SK-N-MC (cell line): ENCODE results near the gene TNP2.

ENCODE experiments used
- DNase-seq: peaks from one replicate; pipeline ENCODE4 v3.0.0-alpha.2; 2011; ENCODE audit warnings: low read depth, low spot score
- H3K27ac ChIP-seq: fragments of 200-600 bp; sonication (generic); 2 replicates; pipeline ENCODE4 v1.5.1; 2016; ENCODE audit warnings: mixed run types
- H3K36me3 ChIP-seq: fragments of 200-600 bp; sonication (generic); 2 replicates; pipeline ENCODE4 v1.6.1; 2017; ENCODE audit warnings: antibody characterized with exemption, low read length, mixed read lengths; ENCODE audit not compliant: insufficient read depth
- H3K4me3 ChIP-seq: fragments of 200-600 bp; sonication (generic); 2 replicates; pipeline ENCODE4 v1.5.1; 2016
- H3K9ac ChIP-seq: fragments of 200-600 bp; sonication (generic); 2 replicates; pipeline ENCODE4 v1.8.0; 2017; ENCODE audit warnings: mixed run types, mixed read lengths; ENCODE audit not compliant: insufficient read length
- H3K9me3 ChIP-seq: fragments of 200-600 bp; sonication (generic); 2 replicates; pipeline ENCODE4 v1.6.1; 2017; ENCODE audit warnings: low read depth, mild to moderate bottlenecking, antibody characterized with exemption, low read length, moderate library complexity, mixed read lengths
- EZH2 ChIP-seq: fragments of 200-600 bp; sonication (generic); IDR thresholded peaks from one replicate; pipeline ENCODE4 v1.6.1; 2017; ENCODE audit warnings: antibody characterized with exemption
- FOXP2 ChIP-seq: optimal IDR thresholded peaks from 2 replicates; pipeline ENCODE3; 2011; ENCODE audit warnings: mild to moderate bottlenecking, moderate library complexity; ENCODE audit not compliant: insufficient read depth; ENCODE audit errors: extremely low read length, control extremely low read depth
- POLR2AphosphoS5 ChIP-seq: IDR thresholded peaks from 2 replicates; pipeline ENCODE4 v1.6.1; 2012; ENCODE audit warnings: mild to moderate bottlenecking, low read depth, low read length, borderline replicate concordance

TNP2 gene

DNA sequence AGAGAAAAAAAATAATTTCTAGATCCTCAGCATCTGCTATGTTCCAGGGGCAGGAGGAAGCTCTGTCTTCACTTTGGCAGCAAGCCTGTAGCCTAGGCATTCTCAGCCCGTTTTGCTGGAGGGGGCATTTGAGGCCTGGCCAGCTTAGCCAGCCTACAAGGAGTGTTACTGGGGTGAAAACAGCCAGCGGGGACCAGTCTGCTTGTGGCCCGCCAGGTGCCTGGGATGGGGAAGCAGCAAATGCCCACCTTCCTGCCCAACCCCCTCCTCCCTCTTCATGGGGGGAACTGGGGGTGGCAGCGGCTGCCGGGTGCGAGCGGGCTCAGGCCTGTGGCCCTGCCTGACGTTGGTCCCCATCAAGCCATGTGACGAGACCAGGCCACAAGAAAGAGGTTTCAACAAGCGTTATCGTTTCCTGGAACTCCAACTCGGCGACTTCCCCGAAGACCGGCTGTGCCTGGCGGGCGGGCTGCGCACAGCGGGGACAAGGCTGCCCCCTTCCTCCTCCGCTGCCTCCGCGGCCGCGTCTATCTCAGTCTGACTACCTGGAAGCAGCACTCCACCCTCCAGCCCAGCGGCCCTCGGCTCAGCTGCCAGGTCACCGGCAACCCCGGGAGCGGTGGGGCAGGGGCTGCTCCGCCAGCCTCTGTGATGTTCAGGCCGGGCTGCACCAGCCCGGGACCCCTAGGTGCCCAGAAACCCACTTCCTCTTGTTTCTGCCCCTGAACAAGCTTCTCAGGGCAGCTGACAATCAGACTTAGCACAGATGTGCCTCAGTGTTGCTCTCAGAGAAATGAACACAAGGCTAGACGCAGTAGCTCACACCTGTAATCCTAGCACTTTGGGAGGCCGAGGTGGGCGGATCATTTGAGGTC lies 36.0 kb downstream of the TNP2 start:
- no peak overlapping the region for H3K9ac ChIP-seq
- no peak overlapping the region for H3K27ac ChIP-seq
- H3K4me3 ChIP-seq: no peak overlapping the region
- TF ChIP-seq EZH2 (no peak), POLR2AphosphoS5 (no peak), FOXP2 (no peak)
- no peaks in the 10 kb centered on the region for H3K9me3 ChIP-seq
- no peak for DNase-seq
- no peaks in the 10 kb centered on the region for H3K36me3 ChIP-seq

DNA sequence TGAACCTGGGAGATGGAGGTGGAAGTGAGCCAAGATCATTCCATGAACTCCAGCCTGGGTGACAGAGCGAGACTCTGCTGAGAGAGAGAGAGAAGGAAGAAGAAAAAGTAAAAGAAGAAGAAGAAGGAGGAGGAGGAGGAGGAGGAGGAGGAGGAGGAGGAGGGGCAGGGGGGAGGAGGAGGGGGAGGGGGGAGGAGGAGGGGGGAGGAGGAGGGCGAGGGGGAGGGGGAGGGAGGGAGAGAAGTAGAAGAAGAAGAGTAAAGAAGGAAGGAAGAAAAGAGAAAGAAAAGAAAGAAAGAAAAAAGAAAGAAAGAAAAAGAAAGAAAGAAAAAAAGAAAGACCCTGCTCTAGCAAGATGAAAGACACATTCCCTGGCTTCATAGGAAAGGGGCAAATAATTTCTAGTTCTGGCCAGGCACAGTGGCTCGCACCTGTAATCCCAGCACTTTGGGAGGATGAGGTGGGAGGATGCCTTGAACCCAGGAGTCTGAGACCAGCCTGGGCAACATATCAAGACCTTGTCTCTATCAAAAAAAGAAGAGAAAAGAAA lies 36.7 kb downstream of the TNP2 start:
- no peaks in the 10 kb centered on the region for H3K36me3 ChIP-seq
- TF ChIP-seq EZH2 (no peak), POLR2AphosphoS5 (no peak), FOXP2 (no peak)
- DNase-seq: no peak
- no peak overlapping the region for H3K9ac ChIP-seq
- no peaks in the 10 kb centered on the region for H3K9me3 ChIP-seq
- no peak overlapping the region for H3K27ac ChIP-seq
- no peak overlapping the region for H3K4me3 ChIP-seq

GRCh38 chr16:11231367-11231970 lies 37.7 kb downstream of the TNP2 start:
- no peaks in the 10 kb centered on the region for H3K36me3 ChIP-seq
- no peaks in the 10 kb centered on the region for H3K9me3 ChIP-seq
- no peak for TF ChIP-seq FOXP2
- no peak for TF ChIP-seq EZH2
- no peak for TF ChIP-seq POLR2AphosphoS5
- H3K9ac ChIP-seq: no peak overlapping the region
- H3K4me3 ChIP-seq: no peak overlapping the region
- no peak overlapping the region for H3K27ac ChIP-seq
- no peak for DNase-seq

- Histone ChIP-seq H3K27ac (no peak overlapping the region), H3K36me3 (no peaks in the 10 kb centered on the region), H3K4me3 (no peak overlapping the region), H3K9me3 (no peaks in the 10 kb centered on the region), H3K9ac (no peak overlapping the region)
- TF ChIP-seq EZH2: no peak
- no peak for TF ChIP-seq FOXP2
- TF ChIP-seq POLR2AphosphoS5: no peak
- no peak for DNase-seq
These were observed 39.2 kb downstream of the TNP2 start for GRCh38 chr16:11229906-11230305.

DNA sequence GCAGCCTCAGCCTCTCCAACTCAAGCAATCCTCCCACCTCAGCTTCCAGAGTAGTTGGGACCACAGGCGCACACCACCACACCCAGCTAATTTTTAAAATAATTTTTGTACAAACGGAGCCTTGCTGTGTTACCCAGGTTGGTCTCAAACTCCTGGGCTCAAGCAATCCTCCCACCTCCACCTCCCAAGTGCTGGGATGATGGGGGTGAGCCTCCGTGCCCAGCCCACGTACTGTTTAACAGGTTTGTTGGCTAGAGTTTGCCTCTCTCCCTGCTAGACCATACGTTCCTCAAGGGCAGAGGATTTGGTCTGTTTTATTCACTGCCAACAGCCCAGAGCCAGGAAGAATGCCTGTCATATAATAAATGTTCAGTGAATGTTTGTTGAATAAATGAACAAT lies 39.7 kb downstream of the TNP2 start:
- Histone ChIP-seq H3K36me3 (no peaks in the 10 kb centered on the region), H3K4me3 (no peak overlapping the region), H3K9ac (no peak overlapping the region), H3K9me3 (no peaks in the 10 kb centered on the region), H3K27ac (no peak overlapping the region)
- DNase-seq: no peak
- no peak for TF ChIP-seq FOXP2
- no peak for TF ChIP-seq POLR2AphosphoS5
- TF ChIP-seq EZH2: no peak

- Histone ChIP-seq H3K9me3 (no peaks in the 10 kb centered on the region), H3K4me3 (no peak overlapping the region), H3K9ac (no peak overlapping the region), H3K36me3 (no peaks in the 10 kb centered on the region), H3K27ac (no peak overlapping the region)
- TF ChIP-seq FOXP2 (no peak), POLR2AphosphoS5 (no peak), EZH2 (no peak)
- DNase-seq: no peak
These were observed 43.2 kb downstream of the TNP2 start for GRCh38 chr16:11225677-11226549.

DNA sequence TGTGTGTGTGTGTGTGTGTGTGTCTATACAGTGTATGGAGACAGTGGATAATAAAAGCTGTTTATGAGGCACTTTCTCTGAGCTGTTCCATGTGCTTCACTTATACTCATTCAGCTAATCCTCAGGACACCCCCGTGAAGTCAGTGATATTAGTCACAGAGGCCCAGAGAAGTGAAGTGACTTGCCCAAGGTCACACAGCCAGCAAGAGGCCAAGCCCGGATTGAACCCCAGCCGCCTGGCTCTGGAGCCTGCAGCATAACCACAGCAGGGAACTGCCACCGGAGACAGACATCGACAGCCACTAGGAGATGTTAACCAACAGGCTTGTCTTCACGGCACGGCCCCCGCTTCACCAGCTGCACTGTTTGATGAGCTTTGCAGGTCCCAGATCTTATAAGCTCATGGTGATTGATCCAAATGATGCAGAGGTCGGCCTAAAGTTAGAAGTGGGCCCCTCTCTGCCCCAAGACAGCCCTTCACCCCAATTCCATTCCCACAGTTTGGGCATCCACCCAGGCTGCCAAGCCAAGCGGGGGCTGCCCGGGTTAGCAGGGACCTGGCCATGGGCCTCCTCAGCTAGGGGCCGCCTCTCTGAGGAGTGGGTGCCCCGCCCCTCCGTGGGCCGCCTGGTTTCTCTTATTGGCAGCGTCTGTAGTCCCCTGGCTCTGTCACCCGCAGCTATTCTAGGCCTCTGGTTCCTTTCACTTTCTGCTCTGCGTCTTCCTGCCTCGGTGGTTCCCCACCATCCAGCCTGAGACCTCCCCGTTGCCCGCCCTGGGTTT lies 44.0 kb downstream of the TNP2 start:
- Histone ChIP-seq H3K9me3 (no peaks in the 10 kb centered on the region), H3K4me3 (no peak overlapping the region), H3K9ac (no peak overlapping the region), H3K36me3 (no peaks in the 10 kb centered on the region), H3K27ac (no peak overlapping the region)
- DNase-seq: no peak
- TF ChIP-seq POLR2AphosphoS5 (no peak), EZH2 (no peak), FOXP2 (no peak)
